ENCODE measurements around the gene CCN2. TPM values are rescaled to one million over a fixed set of nuclear protein-coding genes. Genes with fewer than 3 reads are reported as not detected.
A peak's percentile ranks its signal among the peaks of the same experiment; 100 is the strongest.
"Not testable (repeated sequence)": the region's sequence is repeated elsewhere in the genome, so short reads cannot be mapped to it uniquely, and the experiment has no call there.

CCN2 gene
- total RNA-seq, 1 experiment from 2014 or later: 12.4 TPM

DNA sequence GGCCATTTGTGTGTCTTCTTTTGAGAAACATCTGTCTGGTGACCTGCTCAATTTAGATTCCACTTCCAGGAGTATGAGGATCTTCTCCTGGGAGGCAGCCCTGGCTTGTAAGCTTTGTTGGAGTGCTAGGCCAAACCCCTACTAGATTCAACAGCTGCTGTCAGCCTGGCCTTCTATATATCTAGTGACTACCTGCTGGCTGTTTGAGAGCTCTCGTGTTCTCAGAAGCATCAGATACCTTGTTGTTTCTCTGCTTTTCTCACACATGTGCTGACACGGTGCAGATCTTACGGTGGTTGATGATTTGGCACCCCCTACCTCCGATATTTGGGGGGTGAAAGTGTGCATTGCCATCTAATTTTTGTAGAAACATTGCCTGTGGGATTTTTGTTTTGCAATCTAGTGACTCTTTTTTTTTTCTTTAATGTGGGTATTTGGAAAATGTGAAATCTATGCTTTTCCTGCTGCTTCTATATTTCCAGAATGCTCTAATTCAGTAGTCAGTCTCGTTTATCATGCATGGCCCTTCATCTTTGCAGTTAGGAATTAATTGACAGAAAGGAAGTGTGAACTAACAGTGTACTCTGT, 4.7 kb downstream of the CCN2 start:
- no peak for DNase-seq (ENCODE audit: low spot score)

- DNase-seq (ENCODE audit: low spot score): no peak
Measured at GRCh38 chr6:131945971-131946370, 5.2 kb downstream of the CCN2 start.

DNA sequence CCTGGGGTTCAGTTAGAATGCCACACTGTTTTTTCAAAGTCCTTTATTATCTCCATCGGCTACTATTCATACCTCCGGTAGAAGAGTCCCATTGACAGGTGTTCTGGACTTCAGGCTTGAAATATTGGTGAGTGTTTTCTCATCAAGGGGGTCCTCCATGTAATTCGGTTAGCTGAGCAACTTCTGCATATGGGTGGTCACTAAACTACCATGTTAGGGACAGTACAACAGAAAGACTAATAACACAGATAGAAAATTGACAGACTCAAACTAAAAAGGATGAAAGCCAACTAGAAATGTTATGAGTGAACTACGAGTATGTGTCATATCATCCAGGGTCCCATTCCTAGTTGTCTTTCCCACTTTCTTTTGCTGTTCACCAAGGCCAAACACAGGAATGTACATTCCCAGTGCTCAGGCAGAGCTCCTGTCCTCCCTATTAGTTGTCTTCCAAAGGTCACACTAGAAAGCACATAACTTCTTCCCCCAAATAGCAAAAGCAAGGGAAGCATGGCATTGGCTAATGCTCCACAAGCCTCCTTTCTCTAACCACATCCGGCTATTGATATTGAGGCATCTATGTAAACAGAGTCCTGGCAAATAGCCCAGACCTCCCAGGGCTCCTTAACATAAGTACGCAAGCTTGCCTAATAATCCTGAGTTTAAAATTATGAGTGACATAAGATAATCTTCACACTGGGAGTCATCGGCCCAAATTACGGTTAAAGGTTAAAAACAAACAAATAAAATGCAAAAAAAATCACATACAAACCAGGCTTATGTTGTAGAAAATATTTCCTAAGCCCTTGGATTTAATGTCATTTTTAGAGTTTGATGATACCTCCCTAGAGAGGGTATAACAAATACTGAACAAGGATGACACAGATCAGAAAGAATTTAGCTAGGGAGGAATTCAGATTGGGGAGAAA, 13.2 kb downstream of the CCN2 start:
- DNase-seq (ENCODE audit: low spot score): no peak

DNA sequence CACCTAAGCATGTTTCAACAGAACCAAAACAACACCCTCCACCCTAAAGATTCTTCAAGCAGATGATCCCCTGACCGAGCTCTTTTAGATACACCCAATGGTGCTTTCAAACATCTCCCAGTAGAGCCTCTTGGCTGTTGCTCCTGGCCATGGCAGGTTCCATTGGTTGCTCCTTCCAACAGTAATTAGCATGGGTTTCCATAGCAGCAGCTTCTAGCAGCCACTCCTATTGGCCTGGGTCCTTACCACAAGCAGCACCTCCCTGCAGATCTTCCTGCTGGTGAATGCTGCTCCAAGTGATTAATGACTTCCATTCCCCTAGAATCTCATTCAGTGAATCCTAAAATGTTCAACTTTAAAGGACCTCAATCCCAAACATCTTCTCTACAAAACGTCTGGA, 13.9 kb downstream of the CCN2 start:
- DNase-seq (ENCODE audit: low spot score): no peak

DNA sequence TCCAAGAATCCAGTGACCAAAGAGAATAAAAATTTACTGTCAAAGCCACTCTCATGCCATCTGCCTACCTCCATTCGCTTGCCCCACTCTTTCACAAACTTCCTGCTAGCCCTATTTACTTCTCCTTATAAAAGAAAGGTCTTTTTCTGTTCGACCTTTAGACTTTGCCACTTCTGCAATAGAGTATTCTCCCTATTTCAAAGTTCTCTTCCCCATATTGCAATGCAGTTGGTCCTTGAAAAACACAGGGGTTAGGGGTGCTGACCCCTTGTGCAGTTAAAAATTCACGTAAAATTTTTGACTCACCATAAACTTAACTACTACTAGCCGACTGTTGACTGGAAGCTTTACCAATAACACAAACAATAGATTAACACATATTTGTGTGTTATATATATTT, 15.0 kb downstream of the CCN2 start:
- DNase-seq (ENCODE audit: low spot score): no peak

GRCh38 chr6:131931063-131931750, 20.0 kb downstream of the CCN2 start:
- DNase-seq (ENCODE audit: low spot score): no peak

DNA sequence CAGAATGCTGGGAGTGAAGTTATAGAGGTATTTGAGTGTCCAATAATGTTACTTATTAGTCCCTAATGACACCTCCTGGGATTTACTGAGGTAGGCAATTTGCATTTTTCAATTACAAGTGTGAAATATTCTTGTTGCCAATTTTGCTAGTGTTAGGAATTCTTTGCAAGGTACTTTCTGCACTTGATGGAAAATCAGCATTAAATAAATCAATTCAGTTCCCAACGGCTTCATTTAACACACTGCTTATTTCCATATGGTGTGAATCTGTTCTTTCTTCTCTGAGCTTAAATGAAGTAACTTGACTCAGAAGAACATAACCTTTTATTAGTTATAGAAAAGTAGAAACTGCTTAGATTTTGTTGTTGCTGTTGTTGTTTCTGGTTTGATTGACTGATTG, 21.2 kb downstream of the CCN2 start:
- no peak for DNase-seq (ENCODE audit: low spot score)

DNA sequence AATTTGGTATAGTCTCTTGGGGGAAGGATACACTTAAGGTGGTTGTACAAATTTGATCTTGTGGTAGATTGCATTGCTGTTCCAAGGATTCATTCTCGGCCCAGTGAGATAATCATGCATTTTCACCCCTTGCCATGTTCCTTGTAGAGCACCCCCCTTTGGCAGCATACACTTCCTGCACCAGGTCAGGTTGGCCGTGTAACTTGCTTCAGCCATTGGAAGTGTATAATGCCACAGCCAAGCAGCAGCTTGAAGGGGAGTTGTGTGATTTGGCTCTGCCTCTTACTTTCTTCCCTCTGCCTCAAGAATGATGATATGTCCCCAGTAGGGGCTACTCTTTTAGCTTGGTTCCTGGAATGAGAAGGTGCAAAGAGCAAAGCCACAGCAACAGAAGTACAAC, 21.9 kb downstream of the CCN2 start:
- DNase-seq (ENCODE audit: low spot score): no peak

DNA sequence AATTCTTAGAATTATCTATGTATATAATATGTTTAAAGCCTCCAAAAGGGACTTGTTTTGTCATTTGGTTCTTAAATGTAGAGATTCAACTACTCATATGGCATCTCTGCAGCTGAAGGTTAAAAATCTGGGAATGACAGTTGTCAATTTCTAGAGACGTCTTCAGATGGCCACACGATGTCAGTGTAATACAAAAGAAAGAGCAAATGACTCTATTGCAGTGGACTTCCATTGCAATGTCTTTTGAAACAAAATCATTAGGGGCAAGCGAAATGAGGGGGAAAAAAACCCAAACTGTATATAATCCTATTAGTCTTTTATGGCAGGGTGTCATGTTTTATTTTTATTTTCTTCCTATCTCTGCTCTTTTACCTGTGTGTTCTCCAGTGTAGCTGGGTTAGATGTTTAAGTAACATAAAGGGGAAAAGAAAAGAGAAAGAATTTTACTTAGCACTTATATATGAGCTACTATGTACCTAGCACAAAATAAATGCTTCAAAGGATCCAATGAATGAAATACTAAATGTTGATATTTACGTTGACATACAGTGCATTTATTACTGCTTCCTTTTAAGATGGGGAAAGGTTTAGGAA, 26.2 kb downstream of the CCN2 start:
- peak; percentile 19 for DNase-seq (ENCODE audit: low spot score)

GRCh38 chr6:131923356-131923755, 27.8 kb downstream of the CCN2 start:
- DNase-seq (ENCODE audit: low spot score): peak; percentile 51

- no peak for DNase-seq (ENCODE audit: low spot score)
Measured at GRCh38 chr6:131920656-131921055, 30.5 kb downstream of the CCN2 start.

GRCh38 chr6:131918650-131919355, 32.4 kb downstream of the CCN2 start:
- DNase-seq (ENCODE audit: low spot score): no peak

DNA sequence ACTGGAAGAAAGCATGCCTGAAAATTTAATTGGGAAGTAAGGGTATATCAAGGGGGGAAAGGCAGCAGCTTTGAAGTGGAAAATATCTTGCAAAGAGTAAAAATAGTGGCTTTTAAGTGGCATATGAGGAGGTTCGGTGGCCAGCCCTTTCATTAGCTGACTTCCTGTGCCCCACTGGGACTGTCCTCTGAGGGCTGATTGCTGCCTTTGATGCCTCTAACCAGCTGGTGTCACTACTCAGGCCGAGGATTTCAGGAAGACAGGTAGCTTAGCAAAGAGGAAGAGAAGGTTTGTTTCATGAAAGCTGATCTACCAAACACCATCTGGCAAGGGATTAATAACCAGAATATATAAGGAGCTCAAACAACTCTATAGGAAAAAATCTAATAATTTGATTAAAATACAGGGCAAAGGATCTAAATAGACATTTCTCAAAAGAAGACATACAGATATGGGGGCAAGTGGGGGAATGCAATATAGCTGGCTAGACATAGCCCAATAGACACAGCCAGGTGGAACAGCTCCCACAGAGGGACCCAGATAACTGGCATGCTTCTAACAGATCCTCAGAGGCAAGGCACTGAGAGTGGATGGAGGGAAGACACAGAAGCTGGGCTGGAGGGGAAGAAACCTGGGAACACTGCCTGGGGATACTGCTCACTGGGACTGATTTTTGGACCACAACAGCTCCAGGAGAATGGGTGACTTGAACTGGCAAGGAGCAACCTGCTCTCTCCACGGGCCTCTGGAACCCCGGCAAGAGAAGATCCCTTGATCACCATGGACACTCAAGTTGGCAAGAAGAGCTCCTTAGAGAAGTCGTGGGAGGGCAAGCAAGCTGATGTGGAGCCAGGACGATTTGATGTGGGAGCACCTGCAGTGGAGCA, 33.2 kb downstream of the CCN2 start:
- DNase-seq (ENCODE audit: low spot score): no peak

DNA sequence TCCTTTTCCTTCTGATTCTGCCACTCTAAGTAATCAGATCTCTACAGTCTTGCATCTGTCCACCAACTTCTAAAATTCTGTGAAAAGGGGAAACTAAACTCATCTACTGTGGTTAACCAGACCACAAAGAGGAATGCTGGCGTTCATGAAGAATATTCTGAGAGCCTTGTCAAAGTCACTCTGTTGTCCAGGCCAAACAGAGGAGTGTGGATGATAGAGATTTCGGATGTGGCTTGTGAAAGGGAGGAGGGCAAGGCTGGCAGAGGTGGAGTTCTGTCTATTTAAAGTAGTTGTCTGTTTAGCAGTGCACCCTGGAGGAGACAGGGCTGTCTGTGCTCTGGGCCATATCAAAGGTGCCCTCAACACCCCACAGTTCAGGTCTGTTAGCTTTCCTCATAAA, 33.9 kb downstream of the CCN2 start:
- no peak for DNase-seq (ENCODE audit: low spot score)

DNA sequence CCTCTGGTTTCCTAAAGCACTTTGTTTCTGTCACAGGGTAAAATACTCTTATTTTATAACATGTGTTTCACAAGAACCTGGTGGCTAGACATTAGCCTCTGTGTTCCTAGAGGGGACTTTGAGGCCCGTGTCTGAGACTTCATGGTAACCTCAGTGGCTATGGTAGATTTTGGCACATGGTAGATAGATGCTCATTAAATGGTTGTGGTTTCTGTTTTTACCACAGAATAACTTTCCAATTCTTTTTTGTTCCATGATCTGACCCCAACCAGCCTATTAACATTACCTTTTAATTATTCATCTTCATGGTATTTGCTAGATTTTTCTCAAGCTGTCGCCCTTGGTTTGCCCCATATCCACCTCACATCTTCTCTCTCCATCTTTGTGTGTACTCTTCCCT, 34.3 kb downstream of the CCN2 start:
- no peak for DNase-seq (ENCODE audit: low spot score)

GRCh38 chr6:131916091-131916796, 34.9 kb downstream of the CCN2 start:
- not testable (repeated sequence) for DNase-seq (ENCODE audit: low spot score)

DNA sequence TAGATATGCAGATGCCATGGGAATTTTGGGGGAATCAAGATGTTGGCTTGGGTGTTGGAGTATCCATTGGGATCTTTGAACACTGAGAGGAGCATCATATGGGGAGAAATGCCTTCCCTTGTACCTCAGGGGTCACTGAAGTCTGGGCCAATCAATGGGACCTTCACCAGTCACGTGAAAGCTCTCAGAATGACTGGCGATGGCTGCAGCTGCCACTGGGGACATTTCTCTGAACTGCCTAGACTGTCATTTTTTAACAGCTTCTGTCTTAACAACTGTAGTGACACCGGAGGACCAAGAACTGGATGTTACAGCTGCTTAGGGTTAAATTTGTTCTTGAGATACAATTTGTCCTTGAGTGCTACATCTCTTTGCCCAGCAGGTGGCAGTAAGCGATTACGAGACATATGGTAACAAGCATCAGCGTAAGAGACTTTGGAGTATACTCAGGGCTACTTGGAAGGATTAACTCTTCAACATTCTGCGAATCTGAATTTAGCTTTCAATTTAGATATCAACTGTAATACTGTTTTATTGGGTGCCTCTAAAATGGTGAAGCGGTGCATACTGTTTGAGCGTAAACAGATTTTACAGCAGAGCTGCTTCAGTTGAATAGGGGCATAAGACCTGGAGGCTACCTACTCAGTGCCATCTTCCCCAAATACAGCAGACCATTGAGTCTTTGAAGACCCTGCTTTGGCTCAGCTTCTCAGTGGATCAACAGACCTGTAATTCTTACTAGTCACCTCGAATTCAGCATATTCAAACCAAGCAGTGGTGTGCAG, 36.0 kb downstream of the CCN2 start:
- DNase-seq (ENCODE audit: low spot score): peak; percentile 57

DNA sequence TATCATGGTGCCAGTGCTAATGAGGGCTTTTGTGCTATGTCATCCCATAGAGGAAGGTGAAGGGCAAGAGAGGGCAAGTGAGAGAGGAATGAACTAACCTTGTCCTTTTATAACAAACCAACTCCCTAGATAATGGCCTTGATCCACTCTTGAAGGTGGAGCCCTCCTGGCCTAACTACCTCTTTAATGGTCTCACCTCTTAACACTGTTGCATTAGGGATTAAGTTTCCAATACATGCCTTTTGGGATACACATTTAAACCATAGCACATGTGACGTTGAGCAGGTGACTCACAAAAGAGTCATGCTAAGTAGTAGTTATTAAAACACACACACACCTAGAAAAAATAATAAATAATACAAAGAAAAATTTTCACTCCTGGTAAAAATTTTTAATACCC, 36.9 kb downstream of the CCN2 start:
- DNase-seq (ENCODE audit: low spot score): no peak

DNA sequence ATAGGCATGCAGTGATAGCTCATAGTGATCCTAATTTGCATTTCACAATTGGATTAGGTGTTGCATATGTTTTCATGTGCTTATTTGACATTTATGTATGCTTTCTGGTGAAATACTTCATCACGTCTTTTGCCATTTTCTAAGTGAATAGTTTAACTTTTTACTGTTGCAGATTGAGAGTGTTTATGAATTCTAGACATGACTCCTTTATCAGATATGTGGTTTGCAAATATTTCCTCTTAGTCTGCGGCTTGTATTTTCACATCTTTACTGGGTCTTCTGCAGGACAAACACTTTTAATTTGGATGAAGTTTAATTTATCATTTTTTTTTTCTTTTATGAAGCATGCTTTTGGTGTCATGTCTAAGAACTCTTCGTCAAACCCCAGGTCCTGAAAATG, 39.2 kb downstream of the CCN2 start:
- DNase-seq (ENCODE audit: low spot score): no peak
